ENCODE results near the gene MNX1. TPM values are rescaled to one million over a fixed set of nuclear protein-coding genes. Genes with fewer than 3 reads are reported as not detected.

Gene MNX1
- total and polyA plus RNA-seq, 2 donors (not counting 3 experiments of a cell fraction or from before 2014, with no cell fraction given): not detected

DNA sequence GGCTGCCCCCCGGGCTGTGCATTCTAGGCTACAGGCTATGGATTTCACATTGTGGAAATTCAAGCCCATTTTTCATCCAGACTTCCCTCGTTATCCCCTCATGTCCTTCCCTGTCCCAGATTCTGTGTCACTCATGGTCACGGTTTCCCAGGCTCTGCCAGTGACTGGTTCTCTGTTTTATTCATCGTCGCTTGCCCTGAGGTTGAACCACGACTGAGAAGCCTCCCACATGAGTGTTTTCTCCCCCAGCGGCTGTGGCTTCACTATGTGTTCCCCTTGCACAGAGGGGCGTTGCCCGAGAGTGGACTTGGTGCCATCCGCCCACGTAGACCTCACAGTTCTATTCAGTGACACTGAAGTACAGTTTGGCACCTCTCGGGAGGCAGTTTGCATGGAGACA, 47.0 kb downstream of the MNX1 start:
- dilution Hi-C loops (cut with MboI; ENCODE audit: extremely low pct_ligation_motif_present, low sequenced_read_pairs): no loop called here
- no peak for FAIRE-seq
- H2AFZ ChIP-seq (ENCODE audit: low read depth, low read length): no peak overlapping the region
- H3K9ac ChIP-seq (replicated peaks; ENCODE audit: extremely low read depth, insufficient read depth, low read length): no peak overlapping the region
- H3K9me1 ChIP-seq (replicated peaks; ENCODE audit: control insufficient read depth, extremely low read depth, insufficient read depth, low read length): no peaks in the 10 kb centered on the region
- no peak for DNase-seq (ENCODE audit: low read depth, low spot score)
- ChIA-PET POLR2A (interaction anchor here (0.6 kb wide), 1 partner anchor 12 kb away, joined by 3 read pairs; no protein-coding TSS in a partner anchor), CTCF (no interaction called here)
- intact Hi-C loops (cut with micrococcal nuclease): no loop called here
- peaks cover 17 to 50% of the 10 kb centered on the region in 2 experiments for H3K36me3 ChIP-seq (ENCODE audit: control insufficient read depth in 2 of 2, extremely low read depth in 1 of 2, insufficient read depth in 2 of 2, low read length in 2 of 2)
- H3K27ac ChIP-seq (ENCODE audit: insufficient read depth, low read depth, low read length): no peak overlapping the region
- H3K4me3 ChIP-seq (replicated peaks in 1 of 3; ENCODE audit: insufficient read depth in 1 of 3, low read depth in 1 of 3, low read length in 3 of 3): no peak overlapping the region
- no peak for TF ChIP-seq EZH2 (IDR thresholded peaks at IDR 0.05; ENCODE audit: borderline replicate concordance, low read depth, low read length, severe bottlenecking)
- TF ChIP-seq, protein P1, sequence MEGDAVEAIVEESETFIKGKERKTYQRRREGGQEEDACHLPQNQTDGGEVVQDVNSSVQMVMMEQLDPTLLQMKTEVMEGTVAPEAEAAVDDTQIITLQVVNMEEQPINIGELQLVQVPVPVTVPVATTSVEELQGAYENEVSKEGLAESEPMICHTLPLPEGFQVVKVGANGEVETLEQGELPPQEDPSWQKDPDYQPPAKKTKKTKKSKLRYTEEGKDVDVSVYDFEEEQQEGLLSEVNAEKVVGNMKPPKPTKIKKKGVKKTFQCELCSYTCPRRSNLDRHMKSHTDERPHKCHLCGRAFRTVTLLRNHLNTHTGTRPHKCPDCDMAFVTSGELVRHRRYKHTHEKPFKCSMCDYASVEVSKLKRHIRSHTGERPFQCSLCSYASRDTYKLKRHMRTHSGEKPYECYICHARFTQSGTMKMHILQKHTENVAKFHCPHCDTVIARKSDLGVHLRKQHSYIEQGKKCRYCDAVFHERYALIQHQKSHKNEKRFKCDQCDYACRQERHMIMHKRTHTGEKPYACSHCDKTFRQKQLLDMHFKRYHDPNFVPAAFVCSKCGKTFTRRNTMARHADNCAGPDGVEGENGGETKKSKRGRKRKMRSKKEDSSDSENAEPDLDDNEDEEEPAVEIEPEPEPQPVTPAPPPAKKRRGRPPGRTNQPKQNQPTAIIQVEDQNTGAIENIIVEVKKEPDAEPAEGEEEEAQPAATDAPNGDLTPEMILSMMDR (IDR thresholded peaks at IDR 0.05; ENCODE audit: extremely low read depth in 1 of 2, insufficient read depth in 1 of 2, low read depth in 1 of 2, low read length in 2 of 2): no peak
- TF ChIP-seq GATA2 (IDR thresholded peaks at IDR 0.05; ENCODE audit: insufficient read depth, insufficient read length, low read depth, low read length): no peak
- TF ChIP-seq JUN (IDR thresholded peaks at IDR 0.05; ENCODE audit: borderline replicate concordance, insufficient read depth, insufficient read length, low read depth): no peak
- TF ChIP-seq, protein P2, sequence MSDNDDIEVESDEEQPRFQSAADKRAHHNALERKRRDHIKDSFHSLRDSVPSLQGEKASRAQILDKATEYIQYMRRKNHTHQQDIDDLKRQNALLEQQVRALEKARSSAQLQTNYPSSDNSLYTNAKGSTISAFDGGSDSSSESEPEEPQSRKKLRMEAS (IDR thresholded peaks at IDR 0.05; ENCODE audit: insufficient read depth, insufficient read length): no peak
- no peak for TF ChIP-seq FOS (IDR thresholded peaks at IDR 0.05; ENCODE audit: borderline replicate concordance, insufficient read depth, low read length)
- no peak for TF ChIP-seq POLR2A (IDR thresholded peaks at IDR 0.05; ENCODE audit: low read depth, low read length)
- no peak for TF ChIP-seq MYC (IDR thresholded peaks at IDR 0.05; ENCODE audit: low read depth, low read length)
- no peak for TF ChIP-seq POLR2AphosphoS5 (IDR thresholded peaks at IDR 0.05; ENCODE audit: insufficient read depth, low read depth, low read length)
- H3K9me3 ChIP-seq (replicated peaks; ENCODE audit: control insufficient read depth, insufficient read depth, low read length): no peaks in the 10 kb centered on the region
- no peaks in the 10 kb centered on the region for H3K4me1 ChIP-seq (ENCODE audit: control insufficient read depth, extremely low read depth, insufficient read depth, low read length)
- H3K27me3 ChIP-seq (ENCODE audit: control insufficient read depth in 2 of 2, insufficient read depth in 2 of 2, low read length in 2 of 2): no peaks in the 10 kb centered on the region
- BruUV-seq (replicated peaks): no TSS peak
- H4K20me1 ChIP-seq (replicated peaks; ENCODE audit: control insufficient read depth, extremely low read depth, insufficient read depth, low read length): no peaks in the 10 kb centered on the region
- H3K4me2 ChIP-seq (ENCODE audit: insufficient read depth, low read length): no peak overlapping the region
- H3K79me2 ChIP-seq (ENCODE audit: control insufficient read depth, insufficient read depth, low read length): peaks cover 2% of the 10 kb centered on the region

Measured in endothelial cell of umbilical vein (primary cell).